K562 (cell line): ENCODE measurements around the gene AVPR1B. TPM values are rescaled to one million over a fixed set of nuclear protein-coding genes. Genes with fewer than 3 reads are reported as not detected.

Experiments
- ATAC-seq: fragments of 200-7000 bp; cut with Tn5 transposase; 3 replicates; pipeline ENCODE4 v1.9.1; 2020; ENCODE audit warnings: moderate library complexity
- BruUV-seq: library from RNA; stranded (reverse); fragments of 400-500 nt; replicated peaks from 2 replicates; lab custom pipeline; 2021; lab: Mats Ljungman, UMichigan
- CTCF ChIA-PET: fragments of 300-600 bp; formaldehyde crosslinking; extraction: SDS; loops from one replicate; lab custom pipeline; 2021; ENCODE audit warnings: low intra/inter-chr PET ratio; lab: Yijun Ruan, JAX
- POLR2A ChIA-PET: fragments of 300-600, 350-650 bp; sonication (Branson Sonifier 250); formaldehyde crosslinking; extraction: SDS; loops from one replicate; lab custom pipeline; 2021; ENCODE audit warnings: antibody characterized with exemption, inconsistent platforms; lab: Yijun Ruan, JAX
- DNase-seq, 4 experiments: peaks; one replicate each; pipeline versions ENCODE4 v3.0.0 to v3.0.0-alpha.2; 2011 to 2018; ENCODE audit warnings: low spot score in 3 of 4, mixed read lengths in 3 of 4; ENCODE audit errors: extremely low read depth in 1 of 4
- FAIRE-seq: peaks from 2 replicates; lab custom pipeline; 2011; peaks lifted over from hg19 to GRCh38; lab: Jason Lieb, UNC
- H2AFZ ChIP-seq: 2 replicates; pipeline ENCODE4 v1.6.0; 2011; ENCODE audit warnings: low read depth, low read length, control low read depth, inconsistent platforms
- H3K27ac ChIP-seq: fragments of 200-600 bp; 3 replicates; pipeline ENCODE4 v1.8.0; 2011; ENCODE audit warnings: low read depth, mild to moderate bottlenecking, control low read depth, inconsistent platforms, low read length, moderate library complexity, mixed read lengths; ENCODE audit errors: extremely low read depth
- H3K27me3 ChIP-seq, 2 experiments: fragments of 300-600 bp in 1 of 2; 2 replicates in 1 of 2; 3 replicates in 1 of 2; pipeline versions ENCODE4 v1.6.0 to v1.8.0; 2011; ENCODE audit warnings: inconsistent platforms in 2 of 2, low read length in 2 of 2, mild to moderate bottlenecking in 1 of 2, mixed read lengths in 1 of 2, moderate library complexity in 1 of 2; ENCODE audit not compliant: control insufficient read depth in 2 of 2, insufficient read depth in 2 of 2
- H3K36me3 ChIP-seq: fragments of 300-600 bp; 3 replicates; pipeline ENCODE4 v1.8.0; 2011; ENCODE audit warnings: mild to moderate bottlenecking, low read length, inconsistent platforms; ENCODE audit not compliant: control insufficient read depth, insufficient read depth
- H3K4me1 ChIP-seq, 2 experiments: fragments of 200-600 bp in 1 of 2; replicated peaks in 1 of 2; 2 replicates in 1 of 2; 3 replicates in 1 of 2; pipeline versions ENCODE4 v1.5.1 to v1.8.0; 2011; ENCODE audit warnings: inconsistent platforms in 2 of 2, low read length in 2 of 2, mild to moderate bottlenecking in 1 of 2, mixed read lengths in 1 of 2, moderate library complexity in 1 of 2; ENCODE audit not compliant: control insufficient read depth in 2 of 2, insufficient read depth in 2 of 2
- H3K4me2 ChIP-seq: 2 replicates; pipeline ENCODE4 v1.6.1; 2011; ENCODE audit warnings: low read length, control low read depth, inconsistent platforms, mixed read lengths; ENCODE audit not compliant: insufficient read depth
- H3K4me3 ChIP-seq: fragments of 200-600 bp; sonication (generic), shearing (Covaris generic); 2 replicates; pipeline ENCODE4 v1.5.1; 2016; ENCODE audit warnings: control low read depth, inconsistent platforms
- H3K79me2 ChIP-seq: fragments of 200-600 bp; 3 replicates; pipeline ENCODE4 v1.8.0; 2011; ENCODE audit warnings: low read length, inconsistent platforms; ENCODE audit not compliant: control insufficient read depth, insufficient read depth
- H3K9ac ChIP-seq, 2 experiments: 2 replicates each; pipeline versions ENCODE4 v1.6.0 to v1.6.1; 2011; ENCODE audit warnings: low read depth in 2 of 2, low read length in 2 of 2, control low read depth in 1 of 2, inconsistent platforms in 1 of 2, mild to moderate bottlenecking in 1 of 2, mixed read lengths in 1 of 2; ENCODE audit not compliant: insufficient read depth in 1 of 2
- H3K9me1 ChIP-seq: one replicate; pipeline ENCODE4 v1.6.0; 2011; ENCODE audit warnings: inconsistent platforms, mild to moderate bottlenecking, low read length, moderate library complexity; ENCODE audit not compliant: control insufficient read depth, insufficient read depth
- H3K9me3 ChIP-seq: replicated peaks from 2 replicates; pipeline ENCODE4 v1.5.1; 2011; ENCODE audit warnings: low read depth, low read length, inconsistent platforms; ENCODE audit not compliant: control insufficient read depth, insufficient read depth
- H4K20me1 ChIP-seq: replicated peaks from 2 replicates; pipeline ENCODE4 v1.6.1; 2011; ENCODE audit warnings: low read length, inconsistent platforms, mixed read lengths; ENCODE audit not compliant: control insufficient read depth, insufficient read depth
- ARHGAP35 ChIP-seq: fragments of 450-650 bp; IDR thresholded peaks from 2 replicates; pipeline ENCODE4 v1.6.1; 2018; ENCODE audit not compliant: partially characterized antibody
- ATF3 ChIP-seq, 2 experiments: fragments of 450-650 bp in 1 of 2; sonication (generic) in 1 of 2; formaldehyde crosslinking in 1 of 2; IDR thresholded peaks in 1 of 2; conservative IDR thresholded peaks in 1 of 2; 2 replicates each; pipeline versions ENCODE4 v1.6.1 to v1.8.1; 2016 to 2023; ENCODE audit warnings: mild to moderate bottlenecking in 2 of 2, moderate library complexity in 2 of 2, inconsistent platforms in 1 of 2, missing genetic modification reagents in 1 of 2
- CBX3 ChIP-seq, 2 experiments: IDR thresholded peaks; 1 replicate in 1 of 2; 2 replicates in 1 of 2; pipeline ENCODE4 v1.6.1; 2012; ENCODE audit warnings: inconsistent platforms in 2 of 2, low read length in 2 of 2, borderline replicate concordance in 1 of 2, control low read depth in 1 of 2
- CEBPB ChIP-seq: fragments of 450-650 bp; IDR thresholded peaks from 2 replicates; pipeline ENCODE4 v1.6.1; 2016; ENCODE audit warnings: missing genetic modification characterization, missing compliant biosample characterization
- MYBL2 ChIP-seq, 2 experiments: fragments of 450-650 bp in 1 of 2; sonication (generic) in 1 of 2; formaldehyde crosslinking in 1 of 2; IDR thresholded peaks; 2 replicates each; pipeline versions ENCODE4 v1.6.1 to v1.8.1; 2017 to 2022; ENCODE audit warnings: borderline replicate concordance in 1 of 2, inconsistent platforms in 1 of 2, low read depth in 1 of 2, mild to moderate bottlenecking in 1 of 2, missing genetic modification reagents in 1 of 2, moderate library complexity in 1 of 2
- RBM25 ChIP-seq: fragments of 200-400 bp; formaldehyde crosslinking; IDR thresholded peaks from 2 replicates; pipeline ENCODE4 v1.6.1; 2018; ENCODE audit warnings: low read length, low read depth, moderate library complexity; ENCODE audit not compliant: severe bottlenecking
- SNAPC5 ChIP-seq: fragments of 250-450 bp; sonication (Bioruptor Pico); IDR thresholded peaks from 2 replicates; pipeline ENCODE4 v1.8.0; 2021; ENCODE audit warnings: moderate library complexity, mild to moderate bottlenecking, inconsistent platforms
- SRSF7 ChIP-seq: fragments of 200-400 bp; formaldehyde crosslinking; optimal IDR thresholded peaks from 2 replicates; pipeline ENCODE3; 2017; ENCODE audit warnings: mild to moderate bottlenecking, low read depth, low read length
- TCF7L2 ChIP-seq: fragments of 150-350 bp; IDR thresholded peaks from 2 replicates; pipeline ENCODE4 v1.6.1; 2016; ENCODE audit warnings: low read depth, mild to moderate bottlenecking, low read length, moderate library complexity
- XRCC5 ChIP-seq: fragments of 200-400 bp; formaldehyde crosslinking; IDR thresholded peaks from 2 replicates; pipeline ENCODE4 v1.6.1; 2017; ENCODE audit warnings: low read depth, mild to moderate bottlenecking, low read length
- ZBTB17 ChIP-seq: fragments of 450-650 bp; formaldehyde crosslinking; IDR thresholded peaks from 2 replicates; pipeline ENCODE4 v1.4.0; 2020; ENCODE audit warnings: mild to moderate bottlenecking
- ZC3H11A ChIP-seq: IDR thresholded peaks from 2 replicates; pipeline ENCODE4 v1.6.1; 2012; ENCODE audit warnings: low read depth, low read length, improper control_type of control experiment
- ZNF778 ChIP-seq: fragments of 450-650 bp; formaldehyde crosslinking; IDR thresholded peaks from 2 replicates; pipeline ENCODE4 v1.4.0; 2020; ENCODE audit warnings: mild to moderate bottlenecking, moderate library complexity
- WGBS: fragments of 100-300 bp; shearing (Covaris generic); methylation state at CpG from one replicate; pipeline ENCODE4 v1.1.6; 2016; ENCODE audit warnings: low coverage, mixed read lengths; ENCODE audit not compliant: insufficient coverage; ENCODE audit errors: missing lambda C conversion rate; 5-methylcytosine and 5-hydroxymethylcytosine counted together
- in situ Hi-C: fragments of 300-500 bp; cut with MboI; formaldehyde crosslinking; loops from 4 replicates; pipeline ENCODE4 v1.15.0; 2018; ENCODE audit warnings: inconsistent platforms, mixed read lengths
- intact Hi-C: fragments of 100-400 bp; cut with micrococcal nuclease; formaldehyde crosslinking; loops from 2 replicates; pipeline ENCODE4 v1.14.2; 2022
- polyA plus RNA-seq, 8 experiments: library from polyadenylated mRNA; depleted of rRNA in 4 of 8; stranded (reverse) in 5 of 8; unstranded in 3 of 8; fragments of >200 nt; fragmentation: Nextera tagmentation in 2 of 8; fragmentation: Illumina TruSeq in 1 of 8; extraction: Ambion mirVana in 2 of 8; extraction: Trizol in 1 of 8; gene quantifications; 2 replicates each; pipeline versions ENCODE4 v1.2.1 to v1.2.3, GENCODE V29; 2011 to 2014; ENCODE audit warnings: inconsistent platforms in 1 of 8, missing spikeins in 1 of 8
- total RNA-seq, 7 experiments: library from RNA; depleted of rRNA in 6 of 7; stranded (reverse); fragments of >200 nt in 6 of 7; fragmentation: Illumina TruSeq in 2 of 7; extraction: Trizol in 2 of 7; gene quantifications; 2 replicates each; pipeline versions ENCODE4 v1.2.1 to v1.2.3, GENCODE V29; 2011 to 2021; ENCODE audit warnings: low replicate concordance in 1 of 7

AVPR1B gene
- total and polyA plus RNA-seq, 9 of the 15 experiments (the other 6 are each of a cell fraction or from before 2014, with no cell fraction given): not detected

GRCh38 chr1:206121269-206121668 is 4.1 kb upstream of the AVPR1B start:
- ChIA-PET CTCF (no interaction called here), POLR2A (no interaction called here)
- ATAC-seq (no peak), FAIRE-seq (no peak), DNase-seq (no peak)
- Histone ChIP-seq H4K20me1 (peaks cover 3% of the 10 kb centered on the region; the same call in 1 of the 2 replicates), H3K4me2 (no peak overlapping the region), H3K4me1 (peaks cover 0 to 13% of the 10 kb centered on the region in 2 experiments; a peak in 1 of 5 replicates), H3K4me3 (no peak overlapping the region), H3K27me3 (peaks cover 22 to 27% of the 10 kb centered on the region in 2 experiments), H3K9me1 (no peaks in the 10 kb centered on the region), H3K79me2 (no peaks in the 10 kb centered on the region), H2AFZ (no peak overlapping the region), H3K27ac (no peak overlapping the region), H3K9ac (no peak overlapping the region), H3K9me3 (no peaks in the 10 kb centered on the region), H3K36me3 (no peaks in the 10 kb centered on the region)
- TF ChIP-seq MYBL2 (IDR thresholded peaks at IDR 0.05; ENCODE audit: low read depth) (no peak), MYBL2 (CRISPR knock-in tag; IDR thresholded peaks at IDR 0.05; ENCODE audit: borderline replicate concordance) (no peak), SNAPC5 (CRISPR knock-in tag) (no peak), RBM25 (peak; percentile 36), CBX3 (IDR thresholded peaks at IDR 0.05; ENCODE audit: borderline replicate concordance in 1 of 2, low read length in 2 of 2) (peak in 1 of 2 experiments; percentile 62; a peak in 1 of 3 replicates)
- WGBS: 0% methylated on average over 1 of the region's 1 CpG
- intact Hi-C loops (no loop called here), in situ Hi-C loops (no loop called here)
- no TSS peak for BruUV-seq

GRCh38 chr1:206120406-206120805 is 3.2 kb upstream of the AVPR1B start:
- Histone ChIP-seq H3K9me1 (no peaks in the 10 kb centered on the region), H3K27me3 (peaks cover 26 to 35% of the 10 kb centered on the region in 2 experiments), H3K79me2 (no peaks in the 10 kb centered on the region), H3K4me2 (no peak overlapping the region), H3K9me3 (no peaks in the 10 kb centered on the region), H2AFZ (no peak overlapping the region), H3K36me3 (no peaks in the 10 kb centered on the region), H3K4me1 (peaks cover 0 to 15% of the 10 kb centered on the region in 2 experiments; a peak in 1 of 5 replicates), H4K20me1 (peaks cover 3% of the 10 kb centered on the region; the same call in 1 of the 2 replicates), H3K4me3 (no peak overlapping the region), H3K27ac (no peak overlapping the region), H3K9ac (no peak overlapping the region)
- FAIRE-seq (no peak), DNase-seq (no peak), ATAC-seq (no peak)
- CTCF ChIA-PET: no interaction called here
- POLR2A ChIA-PET: interaction anchor here (1.9 kb wide), 1 partner anchor 8 kb away, joined by 11 read pairs; no protein-coding TSS in a partner anchor
- in situ Hi-C loops (no loop called here), intact Hi-C loops (no loop called here)
- BruUV-seq: no TSS peak
- TF ChIP-seq ZNF778 (CRISPR knock-in tag) (no peak), ATF3 (IDR thresholded peaks at IDR 0.05) (peak; percentile 46; the same call in 1 of the 2 replicates), ATF3 (CRISPR knock-in tag; conservative IDR thresholded peaks at IDR 0.05) (no peak), XRCC5 (no peak), CEBPB (peak; percentile 62), ZBTB17 (CRISPR knock-in tag) (no peak), ZC3H11A (no peak), SRSF7 (no peak), ARHGAP35 (no peak), TCF7L2 (no peak)
